GM21737 (cell line): Measurements from ENCODE around the gene RPA1.

Experiments
- ATAC-seq: cut with Tn5 transposase; IDR thresholded peaks from one replicate; pipeline ENCODE4 v1.9.1; 2021; ENCODE audit warnings: mild to moderate bottlenecking, moderate library complexity; ENCODE audit not compliant: unreplicated experiment

The RPA1 gene

GRCh38 chr17:1907909-1908698 lies 78.3 kb downstream of the RPA1 start:
- no peak for ATAC-seq

GRCh38 chr17:1908699-1909309 lies 79.0 kb downstream of the RPA1 start:
- no peak for ATAC-seq

- ATAC-seq = no peak
Observed at GRCh38 chr17:1909985-1910384, 80.2 kb downstream of the RPA1 start.

DNA sequence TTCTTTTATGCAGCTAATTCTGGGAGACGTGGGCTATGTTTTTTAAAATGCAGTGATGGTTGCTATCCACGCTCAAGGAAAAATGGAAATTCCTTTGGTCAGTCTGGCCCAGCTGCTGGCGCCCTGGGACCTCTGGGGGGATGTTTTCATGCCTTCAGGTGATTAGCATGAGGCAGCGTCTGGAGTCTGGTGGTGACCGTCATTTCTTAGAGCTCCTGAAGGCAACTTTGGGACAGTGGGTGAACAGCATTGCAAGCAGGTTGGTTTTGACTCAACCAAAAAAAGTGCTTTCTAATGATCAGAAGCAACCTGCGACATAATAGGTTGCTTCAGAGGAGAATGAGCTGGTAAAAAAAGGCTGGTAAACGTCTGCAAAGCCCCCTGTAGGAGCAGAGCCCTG lies 82.3 kb downstream of the RPA1 start:
- ATAC-seq = no peak

GRCh38 chr17:1913702-1914101 lies 83.9 kb downstream of the RPA1 start:
- no peak for ATAC-seq

GRCh38 chr17:1914661-1915083 lies 84.9 kb downstream of the RPA1 start:
- no peak for ATAC-seq

DNA sequence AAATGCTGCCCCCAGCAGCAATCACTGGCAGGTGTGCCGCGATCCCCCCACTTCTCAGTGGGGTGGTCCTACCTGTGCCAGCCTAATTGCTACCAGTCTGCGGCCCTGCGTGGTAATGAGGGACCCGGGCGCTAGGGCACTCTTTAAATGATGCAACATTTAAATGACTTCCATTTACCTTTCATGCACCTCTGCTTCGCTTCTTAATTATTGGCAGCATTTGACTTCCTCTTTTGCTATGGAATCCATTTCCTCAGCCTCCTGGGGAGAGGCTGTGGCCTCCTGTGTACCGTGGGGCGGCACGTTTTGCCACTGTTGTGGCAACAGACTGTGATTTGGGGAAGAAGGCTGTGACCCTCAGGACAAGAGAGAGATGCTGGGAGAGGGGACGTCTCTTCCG lies 86.1 kb downstream of the RPA1 start:
- no peak for ATAC-seq

DNA sequence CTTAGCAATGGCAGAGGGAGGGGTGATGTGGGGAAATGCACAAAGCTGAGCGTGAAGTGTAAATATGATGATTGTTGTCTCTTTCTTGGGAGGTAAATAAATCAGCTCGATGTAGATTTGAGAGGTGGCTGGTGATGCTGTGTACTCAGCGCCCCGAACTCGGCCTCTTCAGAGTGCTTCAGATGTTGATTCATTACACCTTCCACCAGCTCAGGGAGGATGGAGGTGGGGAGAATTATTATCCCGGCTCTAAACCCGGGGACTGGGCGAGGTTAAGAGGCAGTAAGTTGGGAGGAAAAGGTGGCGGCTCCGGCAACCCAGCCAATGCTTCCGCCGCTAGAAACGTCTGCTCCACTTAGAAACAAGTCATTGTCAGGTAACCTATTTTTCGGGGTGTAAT lies 86.5 kb downstream of the RPA1 start:
- ATAC-seq = no peak

GRCh38 chr17:1916963-1917715 lies 87.3 kb downstream of the RPA1 start:
- no peak for ATAC-seq

DNA sequence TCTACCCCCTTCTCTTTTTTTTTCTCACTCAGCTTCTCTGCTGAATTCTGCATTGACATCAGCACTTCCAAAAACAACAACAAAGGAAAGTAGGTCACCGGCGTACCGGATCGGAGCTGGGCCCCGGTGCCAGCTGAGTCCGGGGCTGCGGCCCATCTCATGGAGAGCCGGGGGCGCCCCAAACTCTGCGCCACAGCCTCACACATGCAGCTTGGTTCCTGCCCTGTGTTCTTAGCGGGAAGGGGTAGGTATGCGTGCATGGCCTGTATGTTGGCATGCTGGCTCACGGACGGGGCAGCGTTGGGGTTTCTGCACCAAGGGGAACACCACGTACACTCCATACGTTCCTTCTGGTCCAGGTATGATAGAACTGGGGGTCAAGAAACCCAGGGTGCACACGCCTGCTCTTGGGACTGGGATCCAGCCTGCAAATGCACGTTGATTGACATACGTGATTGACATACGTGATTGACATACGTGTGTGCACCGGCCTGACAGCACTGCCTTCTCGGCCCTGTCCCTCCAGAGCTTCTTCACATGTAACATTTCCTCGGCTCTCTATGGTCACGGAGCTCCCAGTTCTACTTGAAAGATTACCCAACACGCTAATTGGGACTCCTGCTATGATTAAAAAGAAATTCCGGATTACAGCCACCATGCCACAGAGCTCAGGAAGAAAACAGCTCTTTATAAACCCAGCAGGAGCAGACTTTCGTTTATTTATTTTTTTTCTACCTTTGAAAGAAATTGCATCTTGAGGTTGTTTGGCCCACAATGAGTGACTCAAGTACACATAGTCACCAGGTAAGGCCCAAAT lies 88.7 kb downstream of the RPA1 start:
- no peak for ATAC-seq

GRCh38 chr17:1919201-1919600 lies 89.4 kb downstream of the RPA1 start:
- ATAC-seq = no peak

DNA sequence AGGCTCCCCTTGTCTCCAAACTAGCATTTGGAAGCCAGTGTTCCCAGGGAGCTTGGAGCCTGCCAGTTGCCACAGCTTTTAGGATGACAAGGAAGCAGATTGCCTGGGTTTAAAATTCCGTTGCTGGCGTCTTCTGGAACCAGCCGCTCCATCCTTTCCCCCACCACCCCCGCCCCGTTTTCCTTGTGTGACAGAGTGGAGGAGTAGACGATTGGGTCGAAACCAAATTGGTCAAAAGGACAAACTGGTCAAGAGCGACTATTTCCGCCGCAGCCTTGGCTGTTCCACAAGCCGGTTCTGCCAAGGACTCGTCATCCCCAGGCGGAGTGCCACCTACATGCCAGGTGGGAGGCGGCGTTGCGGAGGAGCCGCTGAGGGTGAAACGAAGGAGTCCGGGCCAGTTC lies 91.1 kb downstream of the RPA1 start:
- ATAC-seq = no peak

DNA sequence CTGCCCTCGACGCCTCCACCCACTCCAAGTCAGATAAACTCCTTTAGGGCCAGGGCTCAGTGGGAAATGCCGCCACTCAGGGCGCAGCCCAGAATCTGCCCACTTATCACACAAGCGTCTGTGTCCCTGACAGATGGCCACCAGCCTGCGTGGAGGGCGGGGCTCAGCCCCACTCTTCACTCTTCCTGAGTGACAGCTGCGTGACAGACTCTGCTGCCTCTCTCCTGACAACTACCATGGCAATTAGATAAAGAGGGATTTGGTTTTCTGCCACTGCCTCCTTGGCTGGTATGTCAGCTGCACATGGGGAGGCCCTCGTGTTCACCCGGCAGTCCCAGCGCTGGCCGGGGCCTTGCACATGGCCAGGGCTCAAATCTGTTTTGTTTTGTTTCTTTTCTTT lies 99.2 kb downstream of the RPA1 start:
- no peak for ATAC-seq

- ATAC-seq = no peak
Observed at GRCh38 chr17:1930337-1930645, 100.5 kb downstream of the RPA1 start.

GRCh38 chr17:1931844-1932579 lies 102.2 kb downstream of the RPA1 start:
- no peak for ATAC-seq

GRCh38 chr17:1933875-1934715 lies 104.3 kb downstream of the RPA1 start:
- ATAC-seq = no peak

- no peak for ATAC-seq
Observed at GRCh38 chr17:1934901-1935300, 105.1 kb downstream of the RPA1 start.

- ATAC-seq = no peak
Observed at GRCh38 chr17:1936766-1937165, 107.0 kb downstream of the RPA1 start.

DNA sequence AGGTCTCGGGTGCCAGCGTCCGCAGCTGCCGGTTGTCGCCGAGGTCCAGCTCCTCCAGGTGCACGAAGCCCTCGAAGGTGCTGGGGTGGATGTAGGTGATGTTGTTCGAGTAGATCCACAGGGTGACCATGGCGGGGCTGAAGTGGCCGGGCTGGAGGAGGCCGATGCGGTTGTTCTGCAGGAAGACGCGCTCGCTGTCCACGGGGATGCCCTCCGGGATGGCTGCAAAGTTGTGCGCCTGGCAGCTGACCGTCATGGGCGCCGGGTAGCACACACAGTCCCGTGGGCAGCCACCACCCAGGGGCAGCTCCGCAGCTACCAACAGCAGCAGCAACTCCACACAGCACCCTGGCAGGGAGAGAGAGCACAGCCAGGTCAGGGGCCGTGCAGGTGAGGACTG lies 107.7 kb downstream of the RPA1 start:
- no peak for ATAC-seq
